IMR-90 (cell line): ENCODE measurements around the gene TEX14. TPM values are rescaled to one million over a fixed set of nuclear protein-coding genes. Genes with fewer than 3 reads are reported as not detected.

Experiments
- ATAC-seq: fragments of 200-7000 bp; cut with Tn5 transposase; 2 replicates; pipeline ENCODE4 v1.9.1; 2020; ENCODE audit warnings: low read depth, mild to moderate bottlenecking, moderate library complexity
- BruUV-seq: library from RNA; stranded (reverse); fragments of 400-500 nt; replicated peaks from 2 replicates; lab custom pipeline; 2021; lab: Mats Ljungman, UMichigan
- CTCF ChIA-PET: fragments of 300-600 bp; formaldehyde crosslinking; extraction: SDS; loops from one replicate; lab custom pipeline; 2021; ENCODE audit warnings: antibody characterized with exemption; lab: Yijun Ruan, JAX
- POLR2A ChIA-PET: fragments of 300-600 bp; sonication (Branson Sonifier 250); formaldehyde crosslinking; loops from one replicate; lab custom pipeline; 2022; ENCODE audit warnings: antibody characterized with exemption; ENCODE audit not compliant: unreplicated experiment; lab: Charles Lee
- DNase-seq: peaks from one replicate; pipeline ENCODE4 v3.0.0; 2013
- H2AFZ ChIP-seq: replicated peaks from 2 replicates; pipeline ENCODE3; 2013; ENCODE audit warnings: low read length, mild to moderate bottlenecking; ENCODE audit not compliant: poor library complexity
- H2AK5ac ChIP-seq: 2 replicates; pipeline ENCODE4 v1.6.1; 2013; ENCODE audit warnings: low read depth, low read length, inconsistent platforms
- H2AK9ac ChIP-seq: replicated peaks from 2 replicates; pipeline ENCODE3; 2013; ENCODE audit warnings: mild to moderate bottlenecking, low read depth, low read length, moderate library complexity; ENCODE audit not compliant: poor library complexity
- H2BK120ac ChIP-seq: 2 replicates; pipeline ENCODE4 v1.6.1; 2013; ENCODE audit warnings: low read depth, low read length, inconsistent platforms
- H2BK15ac ChIP-seq: 3 replicates; pipeline ENCODE4 v1.6.1; 2013; ENCODE audit warnings: low read depth, low read length, inconsistent platforms
- H2BK20ac ChIP-seq: 2 replicates; pipeline ENCODE4 v1.6.1; 2013; ENCODE audit warnings: low read depth, mild to moderate bottlenecking, inconsistent platforms, low read length, moderate library complexity
- H2BK5ac ChIP-seq: 2 replicates; pipeline ENCODE4 v1.6.1; 2013; ENCODE audit warnings: mild to moderate bottlenecking, low read depth, low read length, inconsistent platforms; ENCODE audit not compliant: poor library complexity, severe bottlenecking
- H3K14ac ChIP-seq: replicated peaks from 2 replicates; pipeline ENCODE4 v1.6.1; 2013; ENCODE audit warnings: low read depth, low read length, inconsistent platforms
- H3K18ac ChIP-seq: 2 replicates; pipeline ENCODE4 v1.6.1; 2013; ENCODE audit warnings: low read depth, low read length, control low read depth
- H3K23ac ChIP-seq: 2 replicates; pipeline ENCODE4 v1.6.1; 2013; ENCODE audit warnings: low read depth, low read length, inconsistent platforms
- H3K27ac ChIP-seq: 2 replicates; pipeline ENCODE4 v1.5.1; 2013; ENCODE audit warnings: mild to moderate bottlenecking, control low read depth, low read length; ENCODE audit not compliant: insufficient read depth
- H3K27me3 ChIP-seq: 2 replicates; pipeline ENCODE4 v1.6.1; 2013; ENCODE audit warnings: low read length; ENCODE audit not compliant: control insufficient read depth, insufficient read depth
- H3K36me3 ChIP-seq: 2 replicates; pipeline ENCODE4 v1.6.1; 2013; ENCODE audit warnings: low read length, mixed read lengths; ENCODE audit not compliant: control insufficient read depth, insufficient read depth
- H3K4ac ChIP-seq: 2 replicates; pipeline ENCODE4 v1.6.1; 2013; ENCODE audit warnings: low read depth, low read length, inconsistent platforms
- H3K4me1 ChIP-seq: 2 replicates; pipeline ENCODE4 v1.6.1; 2013; ENCODE audit warnings: low read length, mixed read lengths; ENCODE audit not compliant: control insufficient read depth, insufficient read depth
- H3K4me2 ChIP-seq: 2 replicates; pipeline ENCODE4 v1.6.1; 2013; ENCODE audit warnings: low read depth, mild to moderate bottlenecking, control low read depth, low read length, moderate library complexity
- H3K4me3 ChIP-seq: 2 replicates; pipeline ENCODE4 v1.5.1; 2013; ENCODE audit warnings: low read depth, mild to moderate bottlenecking, control low read depth, low read length, moderate library complexity; ENCODE audit not compliant: insufficient read depth
- H3K56ac ChIP-seq: 2 replicates; pipeline ENCODE4 v1.6.1; 2013; ENCODE audit warnings: low read length, inconsistent platforms; ENCODE audit not compliant: insufficient read depth; ENCODE audit errors: extremely low read depth
- H3K79me1 ChIP-seq, 2 experiments: 2 replicates each; pipeline ENCODE4 v1.6.1; 2013; ENCODE audit warnings: low read length in 2 of 2, inconsistent platforms in 1 of 2, low read depth in 1 of 2
- H3K9ac ChIP-seq: 2 replicates; pipeline ENCODE4 v1.6.1; 2013; ENCODE audit warnings: low read depth, low read length, control low read depth
- H3K9me1 ChIP-seq: 2 replicates; pipeline ENCODE4 v1.6.1; 2013; ENCODE audit warnings: low read length, inconsistent platforms; ENCODE audit not compliant: insufficient read depth
- H3K9me3 ChIP-seq: 2 replicates; pipeline ENCODE4 v1.6.1; 2013; ENCODE audit warnings: low read length; ENCODE audit not compliant: control insufficient read depth, insufficient read depth
- H4K20me1 ChIP-seq: 2 replicates; pipeline ENCODE4 v1.6.1; 2013; ENCODE audit warnings: low read length, inconsistent platforms; ENCODE audit not compliant: insufficient read depth
- H4K5ac ChIP-seq: 2 replicates; pipeline ENCODE4 v1.6.1; 2013; ENCODE audit warnings: mild to moderate bottlenecking, low read depth, low read length, control low read depth
- H4K8ac ChIP-seq, 2 experiments: 2 replicates each; pipeline ENCODE4 v1.6.1; 2013; ENCODE audit warnings: low read depth in 2 of 2, low read length in 2 of 2, control low read depth in 1 of 2, inconsistent platforms in 1 of 2
- H4K91ac ChIP-seq: 2 replicates; pipeline ENCODE4 v1.6.1; 2013; ENCODE audit warnings: low read depth, low read length, inconsistent platforms; ENCODE audit not compliant: insufficient read depth
- BHLHE40 ChIP-seq: fragments of 150-350 bp; IDR thresholded peaks from 2 replicates; pipeline ENCODE4 v1.6.1; 2016; ENCODE audit warnings: mild to moderate bottlenecking, low read depth, low read length
- CEBPB ChIP-seq: IDR thresholded peaks from 2 replicates; pipeline ENCODE4 v1.6.1; 2012; ENCODE audit warnings: low read depth, low read length, improper control_type of control experiment
- MAFK ChIP-seq: IDR thresholded peaks from 2 replicates; pipeline ENCODE4 v1.6.1; 2012; ENCODE audit warnings: low read depth, low read length, improper control_type of control experiment
- POLR2A ChIP-seq: IDR thresholded peaks from 2 replicates; pipeline ENCODE4 v1.6.1; 2012; ENCODE audit warnings: mild to moderate bottlenecking, low read depth, low read length
- RCOR1 ChIP-seq: IDR thresholded peaks from 2 replicates; pipeline ENCODE4 v1.6.1; 2012; ENCODE audit warnings: mild to moderate bottlenecking, low read length, improper control_type of control experiment; ENCODE audit not compliant: insufficient replicate concordance
- WGBS, 2 experiments: methylation state at CpG; one replicate each; pipeline versions ENCODE4 v1.1.5 to v1.1.7; 2013; ENCODE audit warnings: missing lambda C conversion rate in 2 of 2; ENCODE audit not compliant: insufficient read length in 1 of 2; ENCODE audit errors: extremely low coverage in 2 of 2; 5-methylcytosine and 5-hydroxymethylcytosine counted together
- dilution Hi-C: fragments of 300-500 bp; cut with HindIII; formaldehyde crosslinking; loops from one replicate; pipeline ENCODE4 v1.14.3; 2018; ENCODE audit warnings: low sequenced_read_pairs; ENCODE audit not compliant: unreplicated experiment
- in situ Hi-C: fragments of 300-500 bp; cut with MboI; formaldehyde crosslinking; loops from 3 replicates; pipeline ENCODE4 v1.14.3; 2019; ENCODE audit warnings: low sequenced_read_pairs, inconsistent platforms, mixed read lengths
- intact Hi-C: fragments of 100-400 bp; cut with micrococcal nuclease; formaldehyde crosslinking; loops from 2 replicates; pipeline ENCODE4 v1.10.0; 2022
- polyA plus RNA-seq, 3 experiments: library from polyadenylated mRNA; depleted of rRNA; stranded (reverse); fragments of >200 nt; gene quantifications; 2 replicates each; pipeline ENCODE4 v1.2.3, GENCODE V29; 2012; ENCODE audit warnings: low replicate concordance in 1 of 3
- total RNA-seq: library from RNA; depleted of rRNA; stranded (reverse); fragments of >200 nt; gene quantifications from 2 replicates; pipeline ENCODE4 v1.2.3, GENCODE V29; 2012
- TF ChIP-seq, protein P1 (sequence below): fragments of 150-350 bp; IDR thresholded peaks from 2 replicates; pipeline ENCODE4 v1.6.1; 2017; ENCODE audit warnings: mild to moderate bottlenecking, antibody characterized with exemption, low read length, low read depth
- TF ChIP-seq, protein P2 (sequence below): conservative IDR thresholded peaks from 2 replicates; pipeline ENCODE4 v1.5.1; 2012; ENCODE audit warnings: mild to moderate bottlenecking, low read depth, low read length, improper control_type of control experiment

TEX14 gene
- total and polyA plus RNA-seq, 2 of the 4 experiments (the other 2 are of a cell fraction): not detected

DNA sequence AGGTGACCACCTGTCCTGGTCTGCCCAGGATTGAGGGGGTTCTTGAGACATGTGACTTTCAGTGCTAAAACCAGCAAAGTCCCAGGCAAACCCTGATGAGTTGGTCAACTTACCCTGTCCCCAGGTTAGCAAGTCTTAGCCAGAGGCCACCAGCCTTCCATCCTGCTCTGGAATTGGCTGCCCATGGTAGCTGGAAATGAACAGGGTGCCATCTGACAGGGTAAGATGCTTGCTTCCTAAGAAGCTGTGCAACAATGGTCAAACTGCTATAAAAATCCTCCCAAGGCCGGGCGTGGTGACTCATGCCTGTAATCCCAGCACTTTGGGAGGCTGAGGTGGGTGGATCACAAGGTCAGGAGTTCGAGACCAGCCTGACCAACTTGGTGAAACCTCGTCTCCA, 154.6 kb downstream of the TEX14 start:
- no peak overlapping the region for H2AK9ac ChIP-seq
- DNase-seq (no peak), ATAC-seq (no peak)
- intact Hi-C loops (no loop called here), dilution Hi-C loops (no loop called here), in situ Hi-C loops (no loop called here)
- no peak overlapping the region for H2BK20ac ChIP-seq
- H2BK5ac ChIP-seq: no peak overlapping the region
- H3K36me3 ChIP-seq: no peaks in the 10 kb centered on the region
- H2AFZ ChIP-seq: no peak overlapping the region
- peaks cover 37% of the 10 kb centered on the region for H3K27me3 ChIP-seq
- H3K18ac ChIP-seq: no peak overlapping the region
- H3K23ac ChIP-seq: no peak overlapping the region
- H2AK5ac ChIP-seq: no peak overlapping the region
- ChIA-PET CTCF (no interaction called here), POLR2A (no interaction called here)
- H3K14ac ChIP-seq: no peak overlapping the region
- no peak overlapping the region for H3K27ac ChIP-seq
- no peak overlapping the region for H3K4ac ChIP-seq
- no peak overlapping the region for H4K5ac ChIP-seq
- H3K4me2 ChIP-seq: no peak overlapping the region
- H3K9ac ChIP-seq: no peak overlapping the region
- no CpG with 5 or more reads among the region's 4 CpGs for WGBS, 2 experiments
- H3K4me1 ChIP-seq: peaks cover 5% of the 10 kb centered on the region; the same call in 1 of the 2 replicates
- TF ChIP-seq, protein P1, sequence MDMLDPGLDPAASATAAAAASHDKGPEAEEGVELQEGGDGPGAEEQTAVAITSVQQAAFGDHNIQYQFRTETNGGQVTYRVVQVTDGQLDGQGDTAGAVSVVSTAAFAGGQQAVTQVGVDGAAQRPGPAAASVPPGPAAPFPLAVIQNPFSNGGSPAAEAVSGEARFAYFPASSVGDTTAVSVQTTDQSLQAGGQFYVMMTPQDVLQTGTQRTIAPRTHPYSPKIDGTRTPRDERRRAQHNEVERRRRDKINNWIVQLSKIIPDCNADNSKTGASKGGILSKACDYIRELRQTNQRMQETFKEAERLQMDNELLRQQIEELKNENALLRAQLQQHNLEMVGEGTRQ: no peak
- no peak for TF ChIP-seq MAFK
- no peak for TF ChIP-seq RCOR1
- TF ChIP-seq BHLHE40: no peak
- no peak for TF ChIP-seq POLR2A
- TF ChIP-seq, protein P2, sequence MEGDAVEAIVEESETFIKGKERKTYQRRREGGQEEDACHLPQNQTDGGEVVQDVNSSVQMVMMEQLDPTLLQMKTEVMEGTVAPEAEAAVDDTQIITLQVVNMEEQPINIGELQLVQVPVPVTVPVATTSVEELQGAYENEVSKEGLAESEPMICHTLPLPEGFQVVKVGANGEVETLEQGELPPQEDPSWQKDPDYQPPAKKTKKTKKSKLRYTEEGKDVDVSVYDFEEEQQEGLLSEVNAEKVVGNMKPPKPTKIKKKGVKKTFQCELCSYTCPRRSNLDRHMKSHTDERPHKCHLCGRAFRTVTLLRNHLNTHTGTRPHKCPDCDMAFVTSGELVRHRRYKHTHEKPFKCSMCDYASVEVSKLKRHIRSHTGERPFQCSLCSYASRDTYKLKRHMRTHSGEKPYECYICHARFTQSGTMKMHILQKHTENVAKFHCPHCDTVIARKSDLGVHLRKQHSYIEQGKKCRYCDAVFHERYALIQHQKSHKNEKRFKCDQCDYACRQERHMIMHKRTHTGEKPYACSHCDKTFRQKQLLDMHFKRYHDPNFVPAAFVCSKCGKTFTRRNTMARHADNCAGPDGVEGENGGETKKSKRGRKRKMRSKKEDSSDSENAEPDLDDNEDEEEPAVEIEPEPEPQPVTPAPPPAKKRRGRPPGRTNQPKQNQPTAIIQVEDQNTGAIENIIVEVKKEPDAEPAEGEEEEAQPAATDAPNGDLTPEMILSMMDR: no peak
- no peak for TF ChIP-seq CEBPB
- no peak overlapping the region for H2BK15ac ChIP-seq
- no peak overlapping the region for H4K91ac ChIP-seq
- H4K8ac ChIP-seq: no peak overlapping the region
- H2BK120ac ChIP-seq: no peak overlapping the region
- no peaks in the 10 kb centered on the region for H4K20me1 ChIP-seq
- H3K56ac ChIP-seq: no peak overlapping the region
- no TSS peak for BruUV-seq
- H3K79me1 ChIP-seq: no peaks in the 10 kb centered on the region
- H3K9me1 ChIP-seq: peaks cover 6% of the 10 kb centered on the region; the same call in 1 of the 2 replicates
- H3K4me3 ChIP-seq: no peak overlapping the region
- H3K9me3 ChIP-seq: no peaks in the 10 kb centered on the region
